ENCODE data around the gene DMWD. TPM values are rescaled to one million over a fixed set of nuclear protein-coding genes. Genes with fewer than 3 reads are reported as not detected.

DMWD gene
- total RNA-seq, 2 experiments from 2014 or later, result 43.2 to 44.0 TPM

DNA sequence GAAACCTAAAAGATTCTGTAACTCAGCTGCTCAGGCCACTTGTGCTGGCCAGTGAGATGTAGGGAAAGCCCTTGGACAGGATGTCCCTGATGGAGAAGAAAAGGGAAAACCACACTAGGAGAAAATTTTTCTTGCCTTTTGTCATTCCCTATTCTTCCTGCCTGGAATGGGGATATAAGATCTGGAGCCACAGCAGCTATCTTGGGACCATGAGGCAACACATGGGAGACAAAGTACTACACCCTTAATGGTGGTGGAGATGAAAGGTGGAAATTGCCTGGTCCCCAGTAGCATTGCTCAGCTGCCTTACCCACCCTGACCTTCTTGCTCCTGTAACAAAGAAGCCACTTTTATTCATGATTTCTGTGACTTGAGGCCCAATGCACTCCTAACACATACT lies 13.1 kb upstream of the DMWD start:
- DNase-seq (ENCODE audit: low spot score), result no peak
- CTCF ChIA-PET (ENCODE audit: unreplicated experiment), result no interaction called here
- no peak overlapping the region for H2AFZ ChIP-seq (ENCODE audit: low read length)
- intact Hi-C loops (cut with micrococcal nuclease; ENCODE audit: unreplicated experiment), result no loop called here
- TF ChIP-seq CTCF (conservative IDR thresholded peaks at IDR 0.05; ENCODE audit: low read length), result no peak
- TF ChIP-seq EZH2phosphoT487 (IDR thresholded peaks at IDR 0.05; ENCODE audit: borderline replicate concordance, low read depth, low read length), result no peak
- no peak overlapping the region for H3K4me2 ChIP-seq (ENCODE audit: low read length)
- no peaks in the 10 kb centered on the region for H3K9me2 ChIP-seq (ENCODE audit: insufficient read depth, low read length)
- no peaks in the 10 kb centered on the region for H4K20me1 ChIP-seq (ENCODE audit: insufficient read depth, low read length)
- no peak overlapping the region for H3K4me3 ChIP-seq (ENCODE audit: low read depth, low read length, poor library complexity, severe bottlenecking)
- BruUV-seq (replicated peaks), result no TSS peak
- no peaks in the 10 kb centered on the region for H3K9me3 ChIP-seq (ENCODE audit: low read length)
- no peaks in the 10 kb centered on the region for H3K79me2 ChIP-seq (ENCODE audit: insufficient read depth, low read depth, low read length)
- POLR2A ChIA-PET, result no interaction called here
- peaks cover 21% of the 10 kb centered on the region for H3K4me1 ChIP-seq (ENCODE audit: insufficient read depth, low read length, poor library complexity, severe bottlenecking)
- H3K27ac ChIP-seq (ENCODE audit: low read depth, low read length, poor library complexity, severe bottlenecking), result no peak overlapping the region
- no peaks in the 10 kb centered on the region for H3K36me3 ChIP-seq (ENCODE audit: insufficient read depth, low read length)

GRCh38 chr19:45804959-45805230 lies 12.2 kb upstream of the DMWD start:
- no peak for DNase-seq (ENCODE audit: low spot score)
- Histone ChIP-seq H3K4me3 (ENCODE audit: low read depth, low read length, poor library complexity, severe bottlenecking) (no peak overlapping the region), H3K9me3 (ENCODE audit: low read length) (no peaks in the 10 kb centered on the region), H3K36me3 (ENCODE audit: insufficient read depth, low read length) (no peaks in the 10 kb centered on the region), H3K9me2 (ENCODE audit: insufficient read depth, low read length) (no peaks in the 10 kb centered on the region), H2AFZ (ENCODE audit: low read length) (no peak overlapping the region), H4K20me1 (ENCODE audit: insufficient read depth, low read length) (no peaks in the 10 kb centered on the region), H3K4me1 (ENCODE audit: insufficient read depth, low read length, poor library complexity, severe bottlenecking) (peaks cover 14% of the 10 kb centered on the region), H3K4me2 (ENCODE audit: low read length) (no peak overlapping the region), H3K27ac (ENCODE audit: low read depth, low read length, poor library complexity, severe bottlenecking) (no peak overlapping the region), H3K79me2 (ENCODE audit: insufficient read depth, low read depth, low read length) (no peaks in the 10 kb centered on the region)
- POLR2A ChIA-PET, result no interaction called here
- intact Hi-C loops (cut with micrococcal nuclease; ENCODE audit: unreplicated experiment), result no loop called here
- BruUV-seq (replicated peaks), result no TSS peak
- no peak for TF ChIP-seq EZH2phosphoT487 (IDR thresholded peaks at IDR 0.05; ENCODE audit: borderline replicate concordance, low read depth, low read length)
- no peak for TF ChIP-seq CTCF (conservative IDR thresholded peaks at IDR 0.05; ENCODE audit: low read length)
- CTCF ChIA-PET (ENCODE audit: unreplicated experiment), result no interaction called here

GRCh38 chr19:45804140-45804958 lies 11.7 kb upstream of the DMWD start:
- ChIA-PET CTCF (ENCODE audit: unreplicated experiment) (interaction anchor here (0.9 kb wide), 1 partner anchor 12 kb away, joined by 3 read pairs; the partner anchor contains the start of gene DMWD), POLR2A (no interaction called here)
- intact Hi-C loops (cut with micrococcal nuclease; ENCODE audit: unreplicated experiment), result no loop called here
- Histone ChIP-seq H3K27ac (ENCODE audit: low read depth, low read length, poor library complexity, severe bottlenecking) (no peak overlapping the region), H3K4me3 (ENCODE audit: low read depth, low read length, poor library complexity, severe bottlenecking) (no peak overlapping the region), H3K36me3 (ENCODE audit: insufficient read depth, low read length) (no peaks in the 10 kb centered on the region), H3K9me3 (ENCODE audit: low read length) (no peaks in the 10 kb centered on the region), H3K4me1 (ENCODE audit: insufficient read depth, low read length, poor library complexity, severe bottlenecking) (peaks cover 9% of the 10 kb centered on the region), H4K20me1 (ENCODE audit: insufficient read depth, low read length) (no peaks in the 10 kb centered on the region), H3K9me2 (ENCODE audit: insufficient read depth, low read length) (no peaks in the 10 kb centered on the region), H2AFZ (ENCODE audit: low read length) (no peak overlapping the region), H3K4me2 (ENCODE audit: low read length) (no peak overlapping the region), H3K79me2 (ENCODE audit: insufficient read depth, low read depth, low read length) (no peaks in the 10 kb centered on the region)
- no TSS peak for BruUV-seq (replicated peaks)
- DNase-seq (ENCODE audit: low spot score), result no peak
- TF ChIP-seq CTCF (conservative IDR thresholded peaks at IDR 0.05; ENCODE audit: low read length) (no peak), EZH2phosphoT487 (IDR thresholded peaks at IDR 0.05; ENCODE audit: borderline replicate concordance, low read depth, low read length) (no peak)

All from OCI-LY7 (cell line).